NCI-H526 treated with DMSO at 0.1 percent for 48 hours (cell line): ENCODE results near the gene ZMAT5.
"Not testable (repeated sequence)": the region's sequence is repeated elsewhere in the genome, so short reads cannot be mapped to it uniquely, and the experiment has no call there.

Experiments used
- DNase-seq: peaks from one replicate; lab custom pipeline; 2025; lab: John Stamatoyannopoulos, UW

The ZMAT5 gene

DNA sequence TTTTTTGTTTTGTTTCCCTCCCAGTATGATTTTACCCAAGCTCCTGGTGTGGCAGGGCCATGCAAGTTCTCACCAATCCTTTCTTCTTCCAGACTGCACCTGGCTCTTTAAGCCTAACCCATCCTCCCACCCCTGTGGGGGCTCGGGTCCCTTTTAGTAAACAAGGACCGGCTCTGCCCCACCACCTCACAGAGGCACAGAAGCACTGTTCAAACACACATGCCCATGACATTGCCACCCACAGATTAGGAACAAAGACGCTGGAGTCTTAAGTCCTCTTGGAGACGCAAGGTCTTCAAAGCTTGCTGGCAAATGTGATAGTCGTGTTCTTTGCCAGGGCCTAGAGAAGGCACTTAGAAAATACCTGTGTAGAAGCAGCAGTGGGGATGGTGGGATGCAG lies 19.2 kb upstream of the ZMAT5 start:
- DNase-seq = no peak

GRCh38 chr22:29784451-29785361 lies 17.9 kb upstream of the ZMAT5 start:
- DNase-seq = no peak

- no peak for DNase-seq
Observed at GRCh38 chr22:29782061-29782845, 15.4 kb upstream of the ZMAT5 start.

GRCh38 chr22:29780748-29781676 lies 14.2 kb upstream of the ZMAT5 start:
- DNase-seq = no peak

DNA sequence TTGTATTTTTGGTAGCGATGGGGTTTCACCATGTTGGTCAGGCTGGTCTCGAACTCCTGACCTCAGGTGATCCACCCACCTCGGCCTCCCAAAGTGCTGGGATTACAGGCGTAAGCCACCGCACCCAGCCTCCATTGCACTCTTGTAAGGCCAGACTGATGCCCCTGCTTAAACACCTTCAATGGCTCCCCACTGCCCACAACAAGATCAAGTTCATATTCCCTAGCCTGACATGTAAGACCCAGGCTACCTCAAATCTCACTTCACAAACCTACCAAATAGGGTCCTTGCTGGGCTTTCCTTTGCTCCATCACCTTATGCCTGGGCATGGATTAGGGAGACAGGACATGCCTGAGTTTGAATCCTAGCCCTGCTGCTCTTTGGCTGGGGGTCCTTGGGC lies 13.4 kb upstream of the ZMAT5 start:
- DNase-seq = no peak

DNA sequence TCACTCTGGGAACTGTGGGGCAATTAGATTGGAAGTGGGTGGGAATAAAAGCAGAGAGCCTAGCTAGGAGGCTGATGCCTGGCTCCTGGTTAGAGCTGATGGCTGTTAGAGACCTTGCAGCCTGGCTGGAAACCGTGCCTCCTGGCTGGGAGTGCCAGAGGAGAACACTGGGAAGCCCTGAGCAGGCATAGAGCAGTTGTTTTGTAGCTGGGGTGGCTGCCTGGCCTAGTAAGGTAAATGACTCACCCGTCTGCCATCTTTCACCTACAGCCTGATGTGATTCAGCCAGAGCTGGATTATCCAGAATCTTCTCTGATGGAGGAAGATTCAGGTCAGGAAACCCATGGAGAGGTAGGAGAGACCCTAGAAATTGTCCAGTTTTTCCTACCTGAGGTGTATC lies 6.4 kb upstream of the ZMAT5 start:
- DNase-seq = no peak

- DNase-seq = no peak
Observed at GRCh38 chr22:29772170-29772641, 5.4 kb upstream of the ZMAT5 start.

DNA sequence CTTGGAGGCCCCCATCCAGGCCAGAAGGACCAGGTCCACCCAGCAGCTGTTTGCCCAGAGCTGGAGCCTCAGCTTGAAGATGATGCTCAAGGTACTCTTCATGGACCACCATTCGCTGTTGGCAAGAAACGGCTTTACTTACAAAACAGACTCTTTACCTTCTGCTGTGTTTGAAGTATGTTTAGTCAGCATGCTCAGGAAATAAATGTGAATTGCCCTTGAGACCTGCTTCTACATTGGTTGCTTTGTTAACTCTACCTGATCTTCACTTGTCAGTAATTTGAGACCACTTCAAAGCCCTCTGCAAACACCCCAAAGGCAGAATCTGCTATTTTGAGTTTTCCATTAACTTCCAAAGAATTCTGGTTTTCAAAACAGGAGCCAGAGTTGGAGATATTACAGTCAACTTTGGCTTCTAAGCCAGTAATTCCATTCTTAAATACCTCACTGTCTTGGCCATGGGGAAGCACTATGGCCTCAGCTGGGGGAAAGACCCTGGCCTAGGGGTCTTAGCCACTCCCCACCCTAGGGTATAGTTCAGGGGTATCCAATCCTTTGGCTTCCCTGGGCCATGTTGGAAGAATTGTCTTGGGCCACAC lies 3.0 kb upstream of the ZMAT5 start:
- no peak for DNase-seq

GRCh38 chr22:29768052-29768693 lies 1.4 kb upstream of the ZMAT5 start:
- DNase-seq = no peak

DNA sequence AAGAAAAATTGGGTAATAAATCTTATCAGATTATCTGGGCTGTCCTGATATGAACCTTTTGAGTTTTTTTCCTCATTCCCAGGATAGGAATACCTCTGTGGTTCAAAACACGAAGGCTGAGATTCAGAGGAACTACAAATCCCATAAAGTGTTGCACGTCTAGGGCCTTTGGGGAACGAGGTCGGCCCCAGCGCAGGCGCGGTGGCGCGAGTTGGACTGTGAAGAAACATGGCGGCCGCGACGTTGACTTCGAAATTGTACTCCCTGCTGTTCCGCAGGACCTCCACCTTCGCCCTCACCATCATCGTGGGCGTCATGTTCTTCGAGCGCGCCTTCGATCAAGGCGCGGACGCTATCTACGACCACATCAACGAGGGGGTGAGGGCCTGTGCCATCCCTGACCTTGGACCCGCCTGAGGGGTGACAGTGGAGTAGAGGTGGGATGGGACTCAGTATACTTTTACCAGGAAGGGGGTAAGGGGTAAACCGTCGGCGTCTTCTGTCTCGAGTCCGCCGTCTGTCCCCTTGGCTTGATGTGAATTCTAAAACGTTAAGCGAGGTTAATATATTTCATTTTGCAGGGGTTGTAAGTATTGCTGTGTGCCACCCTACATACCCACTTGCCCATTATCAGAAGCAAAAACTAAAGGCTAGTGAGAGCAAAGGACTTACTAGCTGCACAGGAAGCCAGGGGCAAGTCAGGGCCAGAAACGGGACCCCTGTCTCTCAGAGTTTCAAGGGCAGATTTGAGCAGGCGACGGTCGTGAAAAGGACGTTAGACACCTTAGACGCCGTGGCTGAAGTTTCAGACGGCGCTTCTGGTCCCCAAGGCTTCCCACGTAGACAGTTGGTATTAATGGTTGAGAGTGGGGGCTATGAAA lies 604 bp upstream of the ZMAT5 start, which contains the start of gene UQCR10:
TSS of gene UQCR10 (plus strand) at position 199 of the 881 bp plus-strand sequence. CDS start at position 229, 30 bp downstream.
- peak; percentile 73 for DNase-seq

DNA sequence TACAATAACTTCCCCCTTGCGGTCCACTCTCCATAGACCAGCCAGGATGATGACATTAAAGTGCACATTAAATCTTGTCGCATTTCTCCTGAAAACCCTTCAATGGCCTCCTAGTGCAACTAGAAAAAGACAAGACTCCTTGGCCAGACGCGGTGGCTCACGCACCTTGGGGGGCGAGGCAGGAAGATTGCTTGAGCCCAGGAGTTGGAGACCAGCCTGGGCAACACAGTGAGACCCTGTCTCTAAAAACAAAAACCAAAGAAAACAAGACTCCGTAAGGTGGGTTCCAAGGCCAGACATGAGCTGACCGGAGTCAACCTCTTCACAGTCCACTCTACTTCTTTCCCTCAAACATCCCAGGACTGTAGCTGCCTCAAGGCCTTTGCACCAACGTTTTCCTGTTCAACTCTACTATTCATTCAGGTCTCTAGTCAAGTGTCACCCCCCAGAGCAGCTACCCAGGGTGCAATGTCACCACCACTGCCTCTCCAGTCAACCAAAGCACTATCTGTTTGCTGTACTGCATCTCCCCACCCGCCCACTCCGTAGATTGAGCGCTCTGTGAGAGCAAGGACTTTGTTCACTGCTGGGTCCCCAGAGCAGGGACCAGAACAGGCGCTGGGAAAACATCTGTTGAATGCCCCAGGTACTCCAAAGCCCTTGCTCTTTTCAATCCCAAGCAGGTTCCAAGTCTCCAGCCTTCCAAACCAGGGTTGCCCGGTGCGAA lies 739 bp downstream of the ZMAT5 start:
- DNase-seq = no peak

DNA sequence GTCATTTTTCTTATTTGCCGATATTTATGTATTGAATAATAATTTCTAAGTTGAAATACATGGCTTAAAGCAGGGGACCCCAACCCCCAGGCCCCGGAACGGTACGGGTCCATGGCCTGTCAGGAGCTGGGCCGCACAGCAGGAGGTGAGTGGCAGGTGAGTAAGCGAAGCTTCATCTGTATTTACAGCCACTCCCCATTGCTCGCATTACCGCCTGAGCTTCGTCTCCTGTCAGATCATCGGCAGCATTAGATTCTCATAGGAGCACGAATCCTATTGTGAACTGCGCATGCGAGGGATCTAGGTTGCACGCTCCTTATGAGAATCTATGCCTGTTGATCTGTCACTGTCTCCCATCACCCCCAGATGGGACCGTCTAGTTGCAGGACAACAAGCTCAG lies 4.5 kb downstream of the ZMAT5 start:
- DNase-seq = no peak

DNA sequence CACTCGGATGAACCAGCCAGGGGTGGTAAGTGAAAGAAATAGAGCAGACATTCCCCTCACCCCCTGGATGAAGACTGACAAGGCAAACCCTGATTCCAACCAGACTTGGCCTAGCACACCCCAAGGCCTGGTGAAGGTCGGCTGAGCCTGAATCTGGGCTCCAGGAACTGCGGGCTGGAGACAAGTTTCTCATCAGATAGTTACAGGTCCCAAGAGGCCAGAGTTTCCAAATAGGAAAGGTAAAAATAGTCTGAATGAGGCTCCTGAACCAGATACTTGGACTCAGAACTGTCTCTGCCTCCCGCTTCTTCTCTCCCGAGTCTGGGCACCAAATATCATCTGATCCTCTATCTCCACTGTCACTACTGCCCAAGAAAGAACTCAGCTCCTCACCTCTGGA lies 7.8 kb downstream of the ZMAT5 start:
- DNase-seq = no peak

DNA sequence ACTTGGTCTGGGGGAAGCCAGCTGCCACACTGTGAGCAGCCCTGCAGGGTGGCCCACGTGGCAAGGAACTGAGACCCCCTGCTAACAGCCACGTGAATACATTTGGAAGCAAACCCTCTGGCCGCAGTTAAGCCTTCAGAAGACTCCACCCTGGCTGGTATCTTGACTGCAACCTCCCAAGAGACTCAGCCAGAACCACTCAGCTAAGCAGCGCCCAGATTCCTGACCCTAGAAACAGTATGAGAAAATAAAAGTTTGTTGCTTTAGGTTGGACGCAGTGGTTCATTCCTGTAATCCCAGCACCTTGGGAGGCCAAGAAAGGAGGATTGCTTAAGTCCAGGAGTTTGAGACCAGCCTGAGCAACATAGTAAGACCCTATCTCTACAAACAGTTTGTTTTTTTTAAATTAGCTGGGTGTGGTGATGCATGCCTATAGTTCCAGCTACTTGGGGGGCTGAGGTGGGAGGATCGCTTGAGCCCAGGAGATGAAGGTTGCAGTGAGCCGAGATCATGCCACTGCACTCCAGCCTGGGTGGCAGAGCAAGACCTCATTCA lies 8.7 kb downstream of the ZMAT5 start:
- DNase-seq = no peak

DNA sequence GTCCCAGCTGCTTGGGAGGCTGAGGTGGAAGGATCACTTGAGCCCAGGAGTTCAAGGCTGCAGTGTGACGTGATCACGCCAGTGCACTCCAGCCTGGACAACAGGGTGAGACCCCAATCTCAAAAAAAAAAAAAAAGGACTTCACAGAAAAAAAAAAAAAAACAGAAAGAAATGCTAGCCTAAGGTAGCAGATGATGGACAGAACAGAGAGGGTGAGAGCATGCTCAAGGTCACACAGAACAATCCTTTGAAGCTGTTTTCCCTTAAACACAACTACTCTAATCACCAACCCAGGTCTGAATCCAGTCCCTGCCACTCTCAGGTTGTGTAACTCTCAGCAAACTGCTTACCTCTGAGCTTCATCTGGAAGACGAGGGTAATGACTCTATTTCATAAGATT lies 9.7 kb downstream of the ZMAT5 start:
- no peak for DNase-seq

DNA sequence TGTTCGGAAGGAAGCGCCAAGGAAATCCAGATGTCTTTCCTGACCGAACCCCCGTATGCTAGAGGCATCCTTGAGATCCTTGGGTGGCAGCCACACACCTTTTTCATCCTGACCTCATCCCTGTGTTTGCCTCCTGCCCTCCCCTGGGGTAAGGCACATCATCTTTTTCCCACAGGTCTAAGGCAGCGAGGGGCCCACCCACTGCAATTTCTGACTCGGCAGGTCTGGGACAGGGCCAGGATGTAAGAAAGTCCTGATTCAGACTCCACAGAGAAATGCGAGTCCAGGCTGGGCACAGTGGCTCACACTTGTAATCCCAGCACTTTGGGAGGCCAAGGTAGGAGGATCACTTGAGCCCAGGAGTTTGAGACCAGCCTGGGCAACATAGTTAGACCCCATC lies 10.5 kb downstream of the ZMAT5 start:
- DNase-seq = no peak

- DNase-seq = no peak
Observed at GRCh38 chr22:29755889-29756288, 10.9 kb downstream of the ZMAT5 start.

GRCh38 chr22:29754658-29755395 lies 12.0 kb downstream of the ZMAT5 start:
- DNase-seq = not testable (repeated sequence)
